ENCODE results near the gene PNMT. TPM values are rescaled to one million over a fixed set of nuclear protein-coding genes. Genes with fewer than 3 reads are reported as not detected.
A peak's percentile ranks its signal among the peaks of the same experiment; 100 is the strongest.

The PNMT gene
- total RNA-seq, 1 donor from 2014 or later: not detected

GRCh38 chr17:39670746-39671145 is 2.5 kb downstream of the PNMT start:
- H3K27ac Mint-ChIP-seq (ENCODE audit: unreplicated experiment): no peak overlapping the region
- H3K4me3 Mint-ChIP-seq (ENCODE audit: unreplicated experiment): no peak overlapping the region
- TF ChIP-seq CTCF (IDR thresholded peaks at IDR 0.05; ENCODE audit: partially characterized antibody, unreplicated experiment): no peak
- H3K36me3 Mint-ChIP-seq (ENCODE audit: unreplicated experiment): no peaks in the 10 kb centered on the region
- peaks cover 4% of the 10 kb centered on the region for H3K9me3 Mint-ChIP-seq (ENCODE audit: unreplicated experiment)
- H3K27me3 Mint-ChIP-seq (ENCODE audit: unreplicated experiment): peaks cover 8% of the 10 kb centered on the region
- no peak for DNase-seq
- H3K4me1 Mint-ChIP-seq (ENCODE audit: low read depth, unreplicated experiment): no peaks in the 10 kb centered on the region

GRCh38 chr17:39671651-39672521 is 3.6 kb downstream of the PNMT start:
- Mint-ChIP-seq H3K36me3 (ENCODE audit: unreplicated experiment) (no peaks in the 10 kb centered on the region), H3K4me3 (ENCODE audit: unreplicated experiment) (no peak overlapping the region), H3K27ac (ENCODE audit: unreplicated experiment) (no peak overlapping the region), H3K9me3 (ENCODE audit: unreplicated experiment) (peaks cover 4% of the 10 kb centered on the region), H3K27me3 (ENCODE audit: unreplicated experiment) (peaks cover 7% of the 10 kb centered on the region), H3K4me1 (ENCODE audit: low read depth, unreplicated experiment) (no peaks in the 10 kb centered on the region)
- DNase-seq: peak; percentile 69
- TF ChIP-seq CTCF (IDR thresholded peaks at IDR 0.05; ENCODE audit: partially characterized antibody, unreplicated experiment): peak; percentile 38

- no peak for DNase-seq
- Mint-ChIP-seq H3K4me3 (ENCODE audit: unreplicated experiment) (no peak overlapping the region), H3K4me1 (ENCODE audit: low read depth, unreplicated experiment) (no peaks in the 10 kb centered on the region), H3K27me3 (ENCODE audit: unreplicated experiment) (peaks cover 5% of the 10 kb centered on the region), H3K27ac (ENCODE audit: unreplicated experiment) (no peak overlapping the region), H3K9me3 (ENCODE audit: unreplicated experiment) (peaks cover 4% of the 10 kb centered on the region), H3K36me3 (ENCODE audit: unreplicated experiment) (no peaks in the 10 kb centered on the region)
- TF ChIP-seq CTCF (IDR thresholded peaks at IDR 0.05; ENCODE audit: partially characterized antibody, unreplicated experiment): peak; percentile 28
These were observed 4.5 kb downstream of the PNMT start for GRCh38 chr17:39672522-39673334.

- Mint-ChIP-seq H3K4me3 (ENCODE audit: unreplicated experiment) (no peak overlapping the region), H3K4me1 (ENCODE audit: low read depth, unreplicated experiment) (no peaks in the 10 kb centered on the region), H3K27ac (ENCODE audit: unreplicated experiment) (no peak overlapping the region), H3K36me3 (ENCODE audit: unreplicated experiment) (no peaks in the 10 kb centered on the region), H3K27me3 (ENCODE audit: unreplicated experiment) (peaks cover 5% of the 10 kb centered on the region), H3K9me3 (ENCODE audit: unreplicated experiment) (peaks cover 3% of the 10 kb centered on the region)
- no peak for TF ChIP-seq CTCF (IDR thresholded peaks at IDR 0.05; ENCODE audit: partially characterized antibody, unreplicated experiment)
- DNase-seq: no peak
These were observed 5.3 kb downstream of the PNMT start for GRCh38 chr17:39673335-39674081.

Measured in glutamatergic neuron (in vitro differentiated cells).